BLaER1 treated with 17β-estradiol and CSF1 and Interleukin-3, amounts not matched to agents 10 nM and 100 nM (cell line): ENCODE measurements around the gene WWOX.

ENCODE experiments used
- H3K27ac ChIP-seq, 11 experiments: shearing (Covaris generic); formaldehyde crosslinking; 2 replicates each; pipeline ENCODE4 v1.8.1; 2022
- H3K27me3 ChIP-seq, 11 experiments: shearing (Covaris generic); formaldehyde crosslinking; 2 replicates each; pipeline ENCODE4 v1.8.1; 2022
- H3K36me3 ChIP-seq, 11 experiments: shearing (Covaris generic); formaldehyde crosslinking; 2 replicates each; pipeline ENCODE4 v1.8.1; 2022
- H3K4me1 ChIP-seq, 10 experiments: shearing (Covaris generic); formaldehyde crosslinking; 2 replicates each; pipeline ENCODE4 v1.8.1; 2022
- H3K4me2 ChIP-seq, 11 experiments: shearing (Covaris generic); formaldehyde crosslinking; 2 replicates each; pipeline ENCODE4 v1.8.1; 2022
- H3K4me3 ChIP-seq, 10 experiments: shearing (Covaris generic); formaldehyde crosslinking; 2 replicates each; pipeline ENCODE4 v1.8.1; 2022
- H3K9ac ChIP-seq, 11 experiments: shearing (Covaris generic); formaldehyde crosslinking; 2 replicates each; pipeline ENCODE4 v1.8.1; 2022
- H3K9me3 ChIP-seq, 11 experiments: shearing (Covaris generic); formaldehyde crosslinking; replicated peaks in 1 of 11; 2 replicates each; pipeline ENCODE4 v1.8.1; 2022
- H4K20me1 ChIP-seq, 11 experiments: shearing (Covaris generic); formaldehyde crosslinking; 2 replicates each; pipeline ENCODE4 v1.8.1; 2022
- Cebpa-rat ChIP-seq, 11 experiments: shearing (Covaris generic); IDR thresholded peaks; 2 replicates each; pipeline ENCODE4 v1.8.1; 2022

WWOX gene

GRCh38 chr16:78474762-78475161 lies 375.3 kb downstream of the WWOX start:
- Histone ChIP-seq H3K36me3 (no peaks in the 10 kb centered on the region), H3K27me3 (no peaks in the 10 kb centered on the region), H4K20me1 (no peaks in the 10 kb centered on the region), H3K27ac (no peak overlapping the region), H3K9ac (no peak overlapping the region), H3K4me1 (no peaks in the 10 kb centered on the region), H3K9me3 (no peaks in the 10 kb centered on the region), H3K4me3 (no peak overlapping the region), H3K4me2 (no peak overlapping the region)
- no peak for TF ChIP-seq Cebpa-rat (IDR thresholded peaks at IDR 0.05)

GRCh38 chr16:78476615-78477014 lies 377.2 kb downstream of the WWOX start:
- Histone ChIP-seq H3K27ac (no peak overlapping the region), H3K4me2 (no peak overlapping the region), H3K36me3 (no peaks in the 10 kb centered on the region), H4K20me1 (no peaks in the 10 kb centered on the region), H3K27me3 (no peaks in the 10 kb centered on the region), H3K9me3 (no peaks in the 10 kb centered on the region), H3K4me1 (no peaks in the 10 kb centered on the region), H3K4me3 (no peak overlapping the region), H3K9ac (no peak overlapping the region)
- TF ChIP-seq Cebpa-rat (IDR thresholded peaks at IDR 0.05) = no peak

GRCh38 chr16:78478267-78478861 lies 378.9 kb downstream of the WWOX start:
- Histone ChIP-seq H3K4me1 (no peaks in the 10 kb centered on the region), H3K4me2 (no peak overlapping the region), H3K9ac (no peak overlapping the region), H3K36me3 (no peaks in the 10 kb centered on the region), H3K27me3 (no peaks in the 10 kb centered on the region), H3K27ac (no peak overlapping the region), H3K4me3 (no peak overlapping the region), H4K20me1 (no peaks in the 10 kb centered on the region), H3K9me3 (no peaks in the 10 kb centered on the region)
- TF ChIP-seq Cebpa-rat (IDR thresholded peaks at IDR 0.05) = no peak

- no peaks in the 10 kb centered on the region for H3K36me3 ChIP-seq
- TF ChIP-seq Cebpa-rat (IDR thresholded peaks at IDR 0.05) = no peak
- H3K9ac ChIP-seq = no peak overlapping the region
- no peaks in the 10 kb centered on the region for H3K27me3 ChIP-seq
- H3K27ac ChIP-seq = no peak overlapping the region
- no peaks in the 10 kb centered on the region for H3K9me3 ChIP-seq
- H4K20me1 ChIP-seq = no peaks in the 10 kb centered on the region
- no peak overlapping the region for H3K4me3 ChIP-seq
- H3K4me1 ChIP-seq = no peaks in the 10 kb centered on the region
- H3K4me2 ChIP-seq = no peak overlapping the region
Measured at GRCh38 chr16:78479723-78480122, 380.3 kb downstream of the WWOX start.

GRCh38 chr16:78480588-78480987 lies 381.1 kb downstream of the WWOX start:
- H3K36me3 ChIP-seq = no peaks in the 10 kb centered on the region
- no peaks in the 10 kb centered on the region for H3K4me1 ChIP-seq
- H3K27me3 ChIP-seq = no peaks in the 10 kb centered on the region
- no peak overlapping the region for H3K27ac ChIP-seq
- no peak overlapping the region for H3K4me2 ChIP-seq
- no peak overlapping the region for H3K4me3 ChIP-seq
- no peaks in the 10 kb centered on the region for H3K9me3 ChIP-seq
- H3K9ac ChIP-seq = no peak overlapping the region
- no peak for TF ChIP-seq Cebpa-rat (IDR thresholded peaks at IDR 0.05)
- H4K20me1 ChIP-seq = no peaks in the 10 kb centered on the region

GRCh38 chr16:78483124-78483992 lies 383.9 kb downstream of the WWOX start:
- no peak overlapping the region for H3K27ac ChIP-seq
- TF ChIP-seq Cebpa-rat (IDR thresholded peaks at IDR 0.05) = no peak
- no peak overlapping the region for H3K9ac ChIP-seq
- H3K27me3 ChIP-seq = no peaks in the 10 kb centered on the region
- H3K4me2 ChIP-seq = no peak overlapping the region
- no peaks in the 10 kb centered on the region for H4K20me1 ChIP-seq
- no peaks in the 10 kb centered on the region for H3K4me1 ChIP-seq
- no peak overlapping the region for H3K4me3 ChIP-seq
- no peaks in the 10 kb centered on the region for H3K36me3 ChIP-seq
- no peaks in the 10 kb centered on the region for H3K9me3 ChIP-seq

GRCh38 chr16:78484509-78485058 lies 385.1 kb downstream of the WWOX start:
- H3K9me3 ChIP-seq = no peaks in the 10 kb centered on the region
- no peak for TF ChIP-seq Cebpa-rat (IDR thresholded peaks at IDR 0.05)
- no peaks in the 10 kb centered on the region for H4K20me1 ChIP-seq
- H3K4me2 ChIP-seq = no peak overlapping the region
- H3K4me3 ChIP-seq = no peak overlapping the region
- H3K27ac ChIP-seq = no peak overlapping the region
- no peaks in the 10 kb centered on the region for H3K36me3 ChIP-seq
- no peaks in the 10 kb centered on the region for H3K27me3 ChIP-seq
- no peak overlapping the region for H3K9ac ChIP-seq
- H3K4me1 ChIP-seq = no peaks in the 10 kb centered on the region

GRCh38 chr16:78485188-78485916 lies 385.9 kb downstream of the WWOX start:
- Histone ChIP-seq H3K36me3 (no peaks in the 10 kb centered on the region), H3K4me2 (no peak overlapping the region), H3K27me3 (no peaks in the 10 kb centered on the region), H3K9ac (no peak overlapping the region), H3K9me3 (no peaks in the 10 kb centered on the region), H4K20me1 (no peaks in the 10 kb centered on the region), H3K4me1 (no peaks in the 10 kb centered on the region), H3K4me3 (no peak overlapping the region), H3K27ac (no peak overlapping the region)
- no peak for TF ChIP-seq Cebpa-rat (IDR thresholded peaks at IDR 0.05)

GRCh38 chr16:78485917-78486257 lies 386.4 kb downstream of the WWOX start:
- Histone ChIP-seq H3K9me3 (no peaks in the 10 kb centered on the region), H3K27ac (no peak overlapping the region), H3K4me3 (no peak overlapping the region), H3K4me2 (no peak overlapping the region), H3K4me1 (no peaks in the 10 kb centered on the region), H3K36me3 (no peaks in the 10 kb centered on the region), H3K27me3 (no peaks in the 10 kb centered on the region), H3K9ac (no peak overlapping the region), H4K20me1 (no peaks in the 10 kb centered on the region)
- TF ChIP-seq Cebpa-rat (IDR thresholded peaks at IDR 0.05) = no peak
